Vagina (tissue), 2 donors: ENCODE results near the gene SLC25A48. TPM values are rescaled to one million over a fixed set of nuclear protein-coding genes. Genes with fewer than 3 reads are reported as not detected.
A peak's percentile ranks its signal among the peaks of the same experiment; 100 is the strongest.

Experiments
- DNase-seq, 2 donors: peaks; one replicate each; pipeline ENCODE4 v3.0.0-alpha.2; 2017; ENCODE audit errors: extremely low spot score in 2 of 2
- H3K27ac ChIP-seq: fragments of 200-600 bp; sonication (generic); one replicate; pipeline ENCODE4 v1.5.1; 2019
- H3K27me3 ChIP-seq: fragments of 200-600 bp; sonication (generic); one replicate; pipeline ENCODE4 v1.5.1; 2019
- H3K36me3 ChIP-seq, 2 donors: fragments of 200-600 bp; sonication (generic); one replicate each; pipeline ENCODE4 v1.5.1; 2017 to 2019
- H3K4me1 ChIP-seq: fragments of 200-600 bp; sonication (generic); one replicate; pipeline ENCODE4 v1.5.1; 2019
- H3K4me3 ChIP-seq, 2 donors: fragments of 200-600 bp; sonication (generic); 1 replicate in 1 of 2; 2 replicates in 1 of 2; pipeline ENCODE4 v1.5.1; 2016 to 2019
- H3K9me3 ChIP-seq: fragments of 200-600 bp; sonication (generic); one replicate; pipeline ENCODE4 v1.5.1; 2019
- POLR2A ChIP-seq, 2 donors: fragments of 450-650 bp; IDR thresholded peaks; one replicate each; pipeline ENCODE4 v1.6.1; 2017; ENCODE audit warnings: antibody characterized with exemption in 2 of 2, mild to moderate bottlenecking in 2 of 2, moderate library complexity in 2 of 2
- POLR2AphosphoS5 ChIP-seq, 2 donors: sonication (generic); formaldehyde crosslinking; IDR thresholded peaks; one replicate each; pipeline ENCODE4 v1.9.0; 2017; ENCODE audit warnings: antibody characterized with exemption in 2 of 2, mild to moderate bottlenecking in 2 of 2, low read depth in 1 of 2; ENCODE audit not compliant: insufficient read depth in 1 of 2
- intact Hi-C: fragments of 100-400 bp; cut with DNase I; formaldehyde crosslinking; loops from one replicate; pipeline ENCODE4 v1.15.1; 2023
- total RNA-seq: library from RNA; depleted of rRNA; stranded (reverse); fragments of >200 nt; gene quantifications from one replicate; pipeline ENCODE4 v1.2.3, GENCODE V29; 2016
- TF ChIP-seq, protein P1 (sequence below), 3 experiments: fragments of 450-650 bp in 2 of 3; fragments of 200-600 bp in 1 of 3; sonication (generic) in 1 of 3; IDR thresholded peaks; one replicate each; pipeline ENCODE4 v1.5.1; 2017 to 2019; ENCODE audit warnings: antibody characterized with exemption in 3 of 3, mild to moderate bottlenecking in 2 of 3, moderate library complexity in 2 of 3

SLC25A48 gene
- total RNA-seq, 1 donor from 2014 or later, result 0.49 TPM

DNA sequence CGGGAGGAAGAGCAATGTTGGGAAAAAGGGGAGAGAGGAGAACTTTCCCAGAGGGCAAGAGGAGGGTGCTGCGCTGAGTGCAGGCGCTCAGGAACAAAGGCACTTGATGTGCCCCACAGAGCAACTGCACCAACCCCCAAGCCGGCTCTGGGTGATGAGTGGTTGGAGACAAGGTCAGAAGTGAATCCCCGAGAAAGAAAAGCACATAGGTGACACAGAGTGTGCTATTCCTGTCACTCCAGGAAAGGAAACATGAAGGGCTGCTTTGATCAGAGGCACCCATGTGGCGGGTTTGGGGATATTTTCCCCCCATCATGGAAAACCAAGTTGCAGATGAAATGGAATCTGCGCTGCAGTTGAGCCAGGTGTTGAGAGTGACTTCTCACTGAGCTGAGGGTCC is 20.7 kb upstream of the SLC25A48 start:
- Histone ChIP-seq H3K36me3 (no peaks in the 10 kb centered on the region), H3K9me3 (no peaks in the 10 kb centered on the region), H3K4me3 (no peak overlapping the region), H3K27ac (no peak overlapping the region), H3K27me3 (no peaks in the 10 kb centered on the region), H3K4me1 (no peaks in the 10 kb centered on the region)
- intact Hi-C loops, result no loop called here
- TF ChIP-seq, protein P1, sequence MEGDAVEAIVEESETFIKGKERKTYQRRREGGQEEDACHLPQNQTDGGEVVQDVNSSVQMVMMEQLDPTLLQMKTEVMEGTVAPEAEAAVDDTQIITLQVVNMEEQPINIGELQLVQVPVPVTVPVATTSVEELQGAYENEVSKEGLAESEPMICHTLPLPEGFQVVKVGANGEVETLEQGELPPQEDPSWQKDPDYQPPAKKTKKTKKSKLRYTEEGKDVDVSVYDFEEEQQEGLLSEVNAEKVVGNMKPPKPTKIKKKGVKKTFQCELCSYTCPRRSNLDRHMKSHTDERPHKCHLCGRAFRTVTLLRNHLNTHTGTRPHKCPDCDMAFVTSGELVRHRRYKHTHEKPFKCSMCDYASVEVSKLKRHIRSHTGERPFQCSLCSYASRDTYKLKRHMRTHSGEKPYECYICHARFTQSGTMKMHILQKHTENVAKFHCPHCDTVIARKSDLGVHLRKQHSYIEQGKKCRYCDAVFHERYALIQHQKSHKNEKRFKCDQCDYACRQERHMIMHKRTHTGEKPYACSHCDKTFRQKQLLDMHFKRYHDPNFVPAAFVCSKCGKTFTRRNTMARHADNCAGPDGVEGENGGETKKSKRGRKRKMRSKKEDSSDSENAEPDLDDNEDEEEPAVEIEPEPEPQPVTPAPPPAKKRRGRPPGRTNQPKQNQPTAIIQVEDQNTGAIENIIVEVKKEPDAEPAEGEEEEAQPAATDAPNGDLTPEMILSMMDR (IDR thresholded peaks at IDR 0.05), result no peak
- no peak for TF ChIP-seq POLR2AphosphoS5 (IDR thresholded peaks at IDR 0.05; ENCODE audit: insufficient read depth in 1 of 2, low read depth in 1 of 2)
- no peak for DNase-seq

DNA sequence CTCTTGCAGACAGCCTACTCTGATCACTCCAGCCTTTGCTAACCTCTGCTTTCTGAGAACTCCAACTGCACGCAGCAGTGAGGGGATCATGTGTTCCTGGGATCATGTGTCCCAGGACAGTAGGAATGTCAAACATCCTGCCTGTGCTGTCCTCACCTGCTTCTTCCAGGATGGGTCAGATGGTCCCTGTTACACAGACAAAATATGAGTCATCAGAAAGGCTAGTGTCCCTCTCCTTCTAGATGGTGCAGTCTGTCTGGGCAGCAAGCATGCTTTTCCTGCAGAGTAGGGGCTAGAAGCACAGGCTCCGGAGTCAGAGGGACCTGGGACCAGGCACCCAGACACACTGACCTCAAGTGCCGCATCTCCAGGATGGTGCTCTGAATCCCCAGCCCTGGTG is 20.1 kb upstream of the SLC25A48 start:
- H3K27ac ChIP-seq, result no peak overlapping the region
- no peak for TF ChIP-seq POLR2A (IDR thresholded peaks at IDR 0.05)
- TF ChIP-seq POLR2AphosphoS5 (IDR thresholded peaks at IDR 0.05; ENCODE audit: insufficient read depth in 1 of 2, low read depth in 1 of 2), result no peak
- TF ChIP-seq, protein P1 (IDR thresholded peaks at IDR 0.05), result no peak
- intact Hi-C loops, result no loop called here

DNA sequence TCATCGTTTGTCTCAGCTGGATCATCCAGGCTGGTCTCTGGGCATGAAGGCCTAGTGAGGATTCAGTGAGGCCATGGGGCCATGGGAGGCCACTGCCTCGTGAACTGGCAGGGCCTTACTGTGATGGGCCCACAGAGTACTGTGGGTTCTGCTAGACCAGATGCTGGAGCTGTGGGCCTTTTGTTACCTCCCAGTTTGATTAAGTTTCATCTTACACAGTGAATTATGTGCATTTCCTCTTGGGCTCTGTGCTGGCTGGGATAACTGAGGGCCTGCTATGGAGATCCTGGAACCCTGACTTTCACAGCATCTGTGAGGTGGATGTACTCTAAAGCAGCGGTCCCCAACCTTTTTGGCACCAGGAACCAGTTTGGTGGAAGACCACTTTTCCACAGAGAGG is 19.7 kb upstream of the SLC25A48 start:
- TF ChIP-seq, protein P1 (IDR thresholded peaks at IDR 0.05), result no peak
- TF ChIP-seq POLR2AphosphoS5 (IDR thresholded peaks at IDR 0.05; ENCODE audit: insufficient read depth in 1 of 2, low read depth in 1 of 2), result no peak
- no peak for TF ChIP-seq POLR2A (IDR thresholded peaks at IDR 0.05)
- no peaks in the 10 kb centered on the region for H3K36me3 ChIP-seq
- H3K27ac ChIP-seq, result no peak overlapping the region
- no peak overlapping the region for H3K4me3 ChIP-seq
- intact Hi-C loops, result no loop called here
- H3K9me3 ChIP-seq, result no peaks in the 10 kb centered on the region
- no peaks in the 10 kb centered on the region for H3K27me3 ChIP-seq
- no peaks in the 10 kb centered on the region for H3K4me1 ChIP-seq
- DNase-seq, result no peak

More for the DNA sequence above, 20.1 kb upstream of the SLC25A48 start:
- no peaks in the 10 kb centered on the region for H3K36me3 ChIP-seq
- no peak for DNase-seq
- H3K27me3 ChIP-seq, result no peaks in the 10 kb centered on the region
- H3K9me3 ChIP-seq, result no peaks in the 10 kb centered on the region
- H3K4me3 ChIP-seq, result no peak overlapping the region
- no peaks in the 10 kb centered on the region for H3K4me1 ChIP-seq

DNA sequence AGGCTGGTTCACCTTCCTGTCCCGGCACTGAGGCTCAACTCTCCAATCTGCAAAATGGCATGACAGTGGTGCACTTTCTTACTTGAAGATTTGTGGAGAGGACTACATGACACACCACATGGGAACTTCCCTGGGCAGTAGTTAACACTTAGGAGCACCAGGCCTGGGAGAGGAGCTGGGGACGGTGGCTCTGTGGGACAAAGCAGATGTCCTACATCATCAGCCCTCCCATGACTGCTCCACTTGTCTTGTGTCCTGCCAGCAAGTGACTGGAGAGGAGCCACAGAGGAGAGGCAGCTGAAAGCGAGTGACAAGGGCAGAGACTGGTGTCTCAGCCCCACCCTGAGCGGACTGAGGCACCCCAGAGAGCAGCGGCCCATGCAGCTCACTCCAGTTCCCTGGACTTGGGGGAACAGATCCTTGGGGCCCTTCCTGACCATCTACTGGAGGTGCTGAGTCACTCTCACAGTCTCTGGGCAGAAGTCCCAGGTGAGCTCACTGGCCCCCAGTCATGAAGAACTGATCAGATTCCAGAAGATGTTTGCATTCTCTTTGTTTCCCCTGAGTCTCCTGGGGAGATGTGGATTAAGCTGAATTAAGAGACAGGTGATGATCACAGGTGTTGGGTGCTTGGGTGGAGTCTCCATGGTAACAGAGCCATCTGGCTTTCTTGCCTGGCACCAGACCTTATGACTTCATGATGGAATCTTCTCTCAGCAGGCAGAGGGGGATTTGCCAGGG is 13.2 kb upstream of the SLC25A48 start:
- H3K4me3 ChIP-seq, result no peak overlapping the region
- H3K9me3 ChIP-seq, result no peaks in the 10 kb centered on the region
- peak in 1 of 2 donors; percentile 79 for DNase-seq
- intact Hi-C loops, result no loop called here
- H3K4me1 ChIP-seq, result no peaks in the 10 kb centered on the region
- TF ChIP-seq POLR2AphosphoS5 (IDR thresholded peaks at IDR 0.05; ENCODE audit: insufficient read depth in 1 of 2, low read depth in 1 of 2) (no peak), POLR2A (IDR thresholded peaks at IDR 0.05) (no peak)
- TF ChIP-seq, protein P1 (IDR thresholded peaks at IDR 0.05), result no peak
- no peak overlapping the region for H3K27ac ChIP-seq
- no peaks in the 10 kb centered on the region for H3K36me3 ChIP-seq
- no peaks in the 10 kb centered on the region for H3K27me3 ChIP-seq

DNA sequence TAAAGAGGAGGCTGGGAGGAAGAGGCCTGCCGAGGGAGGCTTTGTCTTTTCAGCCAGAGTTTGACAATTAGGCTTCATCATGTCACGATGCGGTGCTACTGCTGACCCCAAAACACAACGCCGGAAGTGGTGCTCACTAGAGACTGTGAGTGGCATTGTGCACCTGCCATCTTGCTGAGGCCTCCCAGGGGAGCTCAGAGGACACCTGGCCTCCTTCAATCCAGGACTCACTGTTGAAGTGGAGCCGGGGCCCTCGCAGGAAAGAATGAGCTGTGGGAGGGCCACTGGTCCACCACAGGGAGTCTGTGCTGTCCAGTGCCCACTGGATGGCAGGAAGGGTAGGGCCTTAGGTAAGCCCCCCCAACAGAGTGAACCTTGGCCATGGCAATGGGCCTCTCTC is 12.7 kb upstream of the SLC25A48 start:
- peak in 1 of 2 donors; percentile 72 for DNase-seq
- Histone ChIP-seq H3K4me3 (no peak overlapping the region), H3K36me3 (no peaks in the 10 kb centered on the region), H3K9me3 (no peaks in the 10 kb centered on the region), H3K27ac (no peak overlapping the region), H3K4me1 (no peaks in the 10 kb centered on the region), H3K27me3 (no peaks in the 10 kb centered on the region)
- TF ChIP-seq POLR2A (IDR thresholded peaks at IDR 0.05) (no peak), POLR2AphosphoS5 (IDR thresholded peaks at IDR 0.05; ENCODE audit: insufficient read depth in 1 of 2, low read depth in 1 of 2) (no peak)
- TF ChIP-seq, protein P1 (IDR thresholded peaks at IDR 0.05), result no peak
- intact Hi-C loops, result no loop called here
